ACC112 (cell line): ENCODE data around the gene U2AF2.

Experiments used
- H2AFZ ChIP-seq: fragments of 200-600 bp; sonication (generic); one replicate; pipeline ENCODE4 v1.6.0; 2017; ENCODE audit warnings: antibody characterized with exemption, low read length; ENCODE audit not compliant: unreplicated experiment
- H3K27ac ChIP-seq: fragments of 200-600 bp; sonication (generic); 2 replicates; pipeline ENCODE4 v1.5.1; 2014; ENCODE audit warnings: low read depth, mild to moderate bottlenecking, antibody characterized with exemption, low read length, moderate library complexity
- H3K27me3 ChIP-seq: fragments of 200-600 bp; sonication (generic); 2 replicates; pipeline ENCODE4 v1.6.1; 2014; ENCODE audit warnings: mild to moderate bottlenecking, antibody characterized with exemption, low read length, moderate library complexity, mixed read lengths; ENCODE audit not compliant: insufficient read depth
- H3K36me3 ChIP-seq: fragments of 200-600 bp; sonication (generic); 2 replicates; pipeline ENCODE4 v1.6.1; 2016; ENCODE audit warnings: mild to moderate bottlenecking, antibody characterized with exemption, low read length, moderate library complexity, mixed read lengths; ENCODE audit not compliant: insufficient read depth
- H3K4me1 ChIP-seq: fragments of 200-600 bp; sonication (generic); one replicate; pipeline ENCODE4 v1.6.1; 2016; ENCODE audit warnings: low read length, mixed read lengths; ENCODE audit not compliant: insufficient read depth, unreplicated experiment, control insufficient read depth
- H3K4me3 ChIP-seq: fragments of 200-600 bp; sonication (generic); 2 replicates; pipeline ENCODE4 v1.5.1; 2014; ENCODE audit warnings: mild to moderate bottlenecking, low read depth, low read length
- H3K79me2 ChIP-seq: fragments of 200-600 bp; sonication (generic); one replicate; pipeline ENCODE4 v1.6.0; 2016; ENCODE audit warnings: low read length; ENCODE audit not compliant: control insufficient read depth, unreplicated experiment, insufficient read depth

The U2AF2 gene

GRCh38 chr19:55654868-55655647 lies at the start of gene U2AF2:
Gene U2AF2, plus strand, starts transcription at chr19:55655035. Its CDS starts 70 bp downstream, at chr19:55655105.
- peak within 1 kb of the TSS; percentile 77 for H2AFZ ChIP-seq
- H3K79me2 ChIP-seq: peaks cover 48% of the 10 kb centered on the region
- H3K4me3 ChIP-seq: peak within 1 kb of the TSS; percentile 95
- H3K4me1 ChIP-seq: peaks cover 23% of the 10 kb centered on the region
- H3K27me3 ChIP-seq: no peaks in the 10 kb centered on the region
- H3K36me3 ChIP-seq: no peaks in the 10 kb centered on the region
- H3K27ac ChIP-seq: peak within 1 kb of the TSS; percentile 98

- H2AFZ ChIP-seq: no peak overlapping the region
- H3K27ac ChIP-seq: peak overlapping the region; percentile 78
- H3K4me1 ChIP-seq: peaks cover 7% of the 10 kb centered on the region
- no peaks in the 10 kb centered on the region for H3K27me3 ChIP-seq
- peaks cover 10% of the 10 kb centered on the region; the same call in 1 of the 2 replicates for H3K36me3 ChIP-seq
- H3K79me2 ChIP-seq: peaks cover 22% of the 10 kb centered on the region
- H3K4me3 ChIP-seq: peak overlapping the region; percentile 92
Observed at GRCh38 chr19:55605207-55605636, 49.6 kb upstream of the U2AF2 start.

GRCh38 chr19:55605637-55606470 lies 49.0 kb upstream of the U2AF2 start, which contains the start of gene ZNF865:
Gene ZNF865, plus strand, starts transcription at chr19:55605647. Its CDS starts 7,972 bp downstream, at chr19:55613619.
- H3K27ac ChIP-seq: peak within 1 kb of the TSS; percentile 78
- peaks cover 7% of the 10 kb centered on the region for H3K4me1 ChIP-seq
- no peaks in the 10 kb centered on the region for H3K27me3 ChIP-seq
- peaks cover 10% of the 10 kb centered on the region; the same call in 1 of the 2 replicates for H3K36me3 ChIP-seq
- H3K79me2 ChIP-seq: peaks cover 22% of the 10 kb centered on the region
- H2AFZ ChIP-seq: no peak within 1 kb of the TSS
- H3K4me3 ChIP-seq: peak within 1 kb of the TSS; percentile 92

- H3K36me3 ChIP-seq: peaks cover 10% of the 10 kb centered on the region; the same call in 1 of the 2 replicates
- H3K4me3 ChIP-seq: peak overlapping the region; percentile 92
- H2AFZ ChIP-seq: no peak overlapping the region
- peaks cover 7% of the 10 kb centered on the region for H3K4me1 ChIP-seq
- no peak overlapping the region for H3K27ac ChIP-seq
- H3K27me3 ChIP-seq: no peaks in the 10 kb centered on the region
- H3K79me2 ChIP-seq: peaks cover 25% of the 10 kb centered on the region
Observed at GRCh38 chr19:55606471-55606787, 48.4 kb upstream of the U2AF2 start.

GRCh38 chr19:55606817-55607216 lies 48.0 kb upstream of the U2AF2 start:
- Histone ChIP-seq H3K4me3 (peak overlapping the region; percentile 92), H3K79me2 (peaks cover 25% of the 10 kb centered on the region), H3K27ac (no peak overlapping the region), H3K27me3 (no peaks in the 10 kb centered on the region), H3K4me1 (peaks cover 7% of the 10 kb centered on the region), H2AFZ (no peak overlapping the region), H3K36me3 (peaks cover 10% of the 10 kb centered on the region; the same call in 1 of the 2 replicates)

- peaks cover 10% of the 10 kb centered on the region; the same call in 1 of the 2 replicates for H3K36me3 ChIP-seq
- H2AFZ ChIP-seq: no peak overlapping the region
- no peak overlapping the region for H3K4me3 ChIP-seq
- H3K4me1 ChIP-seq: peaks cover 7% of the 10 kb centered on the region
- H3K79me2 ChIP-seq: peaks cover 27% of the 10 kb centered on the region
- no peak overlapping the region for H3K27ac ChIP-seq
- H3K27me3 ChIP-seq: no peaks in the 10 kb centered on the region
Observed at GRCh38 chr19:55609326-55609725, 45.5 kb upstream of the U2AF2 start.

GRCh38 chr19:55611300-55611982 lies 43.4 kb upstream of the U2AF2 start:
- peaks cover 6% of the 10 kb centered on the region for H3K4me1 ChIP-seq
- no peak overlapping the region for H3K4me3 ChIP-seq
- H3K27me3 ChIP-seq: no peaks in the 10 kb centered on the region
- H3K79me2 ChIP-seq: peaks cover 26% of the 10 kb centered on the region
- no peak overlapping the region for H3K27ac ChIP-seq
- no peak overlapping the region for H2AFZ ChIP-seq
- H3K36me3 ChIP-seq: peaks cover 10% of the 10 kb centered on the region; the same call in 1 of the 2 replicates

- Histone ChIP-seq H3K4me3 (no peak overlapping the region), H3K27me3 (no peaks in the 10 kb centered on the region), H2AFZ (no peak overlapping the region), H3K36me3 (peaks cover 10% of the 10 kb centered on the region; the same call in 1 of the 2 replicates), H3K27ac (no peak overlapping the region), H3K4me1 (no peaks in the 10 kb centered on the region), H3K79me2 (peaks cover 20% of the 10 kb centered on the region)
Observed at GRCh38 chr19:55611983-55612645, 42.7 kb upstream of the U2AF2 start.

- no peak overlapping the region for H2AFZ ChIP-seq
- no peaks in the 10 kb centered on the region for H3K4me1 ChIP-seq
- H3K27me3 ChIP-seq: no peaks in the 10 kb centered on the region
- H3K79me2 ChIP-seq: peaks cover 11% of the 10 kb centered on the region
- no peak overlapping the region for H3K4me3 ChIP-seq
- no peak overlapping the region for H3K27ac ChIP-seq
- H3K36me3 ChIP-seq: peaks cover 10% of the 10 kb centered on the region; the same call in 1 of the 2 replicates
Observed at GRCh38 chr19:55613396-55613795, 41.4 kb upstream of the U2AF2 start.
